ENCODE measurements around the gene OSBP2. TPM values are rescaled to one million over a fixed set of nuclear protein-coding genes. Genes with fewer than 3 reads are reported as not detected.

OSBP2 gene
- total RNA-seq, 1 experiment from 2014 or later = 2.7 TPM

DNA sequence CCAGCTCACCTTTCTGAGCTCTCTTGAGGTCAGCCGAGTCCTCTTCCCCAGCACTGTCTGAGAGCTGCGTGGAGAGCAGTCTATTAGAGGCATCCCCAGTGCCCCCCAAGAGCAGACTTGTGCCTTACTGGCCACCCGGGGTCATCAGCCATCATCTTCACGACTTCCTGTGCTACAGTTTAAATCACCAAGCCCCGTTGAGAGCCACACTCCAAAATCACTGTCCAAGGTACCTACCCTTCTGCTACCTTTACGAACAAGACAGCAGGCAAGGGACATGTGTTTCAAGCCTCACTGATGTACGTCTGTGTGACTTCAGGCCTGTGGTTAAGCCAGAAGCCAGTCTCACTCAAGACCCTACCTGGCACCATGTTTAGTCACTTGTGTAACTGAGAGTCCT lies 238.8 kb downstream of the OSBP2 start:
- DNase-seq (ENCODE audit: low read depth) = no peak

DNA sequence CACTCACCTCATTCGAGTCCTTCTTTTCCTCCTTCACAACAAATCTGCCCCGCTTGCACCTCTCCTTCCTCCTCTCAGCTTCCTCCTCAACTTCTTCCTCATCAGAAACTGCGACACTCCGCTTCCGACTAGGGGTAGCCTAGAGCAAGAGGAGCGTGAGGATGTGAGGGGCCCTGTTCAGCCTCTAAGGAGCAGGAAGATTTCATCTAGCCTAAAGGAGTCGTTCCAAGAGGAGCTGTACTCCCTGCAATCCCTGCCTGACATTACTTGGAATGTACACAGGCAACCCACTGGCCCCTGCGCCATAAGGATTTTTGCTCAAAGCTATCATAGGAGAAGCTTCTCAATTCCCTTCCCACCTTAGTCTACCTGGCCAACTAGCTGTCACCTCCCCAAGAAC lies 239.4 kb downstream of the OSBP2 start:
- no peak for DNase-seq (ENCODE audit: low read depth)

DNA sequence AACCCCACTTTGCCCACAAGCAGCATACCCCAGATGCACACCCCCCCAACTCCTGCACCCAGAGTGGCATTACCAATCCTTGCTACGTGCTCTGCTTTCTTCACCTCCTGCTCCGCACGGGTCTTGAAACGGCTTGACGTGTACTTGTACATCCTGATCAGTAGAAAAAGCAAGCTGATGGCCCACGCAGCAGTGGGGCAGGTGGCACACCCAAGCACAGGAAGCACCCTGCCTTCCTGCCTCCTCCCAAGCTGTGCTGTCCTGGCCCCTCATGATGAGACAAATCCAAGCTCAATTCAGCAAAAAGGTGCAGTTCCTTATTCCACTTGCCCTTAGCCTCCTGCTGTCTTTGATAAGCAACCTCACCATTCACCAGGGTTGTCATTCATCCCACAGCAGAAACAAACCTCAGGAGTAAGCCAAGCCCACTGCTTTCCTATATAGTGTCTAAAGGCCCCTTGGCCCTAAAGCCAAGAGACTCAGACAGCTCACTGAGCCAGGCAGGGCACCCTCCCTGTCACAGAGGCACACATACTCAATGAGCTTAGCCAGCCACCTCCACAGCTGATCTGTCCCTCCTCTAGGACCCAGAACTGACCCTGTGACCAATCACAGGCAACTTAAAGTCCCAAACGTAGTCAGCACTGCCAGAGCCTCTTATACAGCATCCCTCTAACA lies 246.2 kb downstream of the OSBP2 start:
- no peak for DNase-seq (ENCODE audit: low read depth)

DNA sequence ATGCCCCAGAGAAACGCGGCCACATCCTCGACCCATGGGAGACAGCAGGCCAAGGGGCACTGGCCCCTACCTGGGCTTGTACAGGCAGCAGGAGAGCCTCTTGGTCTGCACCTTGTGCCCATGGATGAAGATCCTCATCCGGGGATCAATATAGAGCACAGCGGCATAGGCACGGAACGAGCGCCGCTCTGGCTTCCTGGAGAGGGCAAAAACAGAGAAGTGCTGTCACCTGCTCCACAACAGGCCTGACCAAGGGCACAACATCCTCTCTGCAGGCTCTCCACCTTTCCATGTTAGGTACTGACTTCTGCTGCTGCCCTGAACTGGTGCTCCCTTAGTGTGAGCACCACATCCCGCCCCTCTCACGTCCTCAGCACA lies 246.7 kb downstream of the OSBP2 start:
- no peak for DNase-seq (ENCODE audit: low read depth)

DNA sequence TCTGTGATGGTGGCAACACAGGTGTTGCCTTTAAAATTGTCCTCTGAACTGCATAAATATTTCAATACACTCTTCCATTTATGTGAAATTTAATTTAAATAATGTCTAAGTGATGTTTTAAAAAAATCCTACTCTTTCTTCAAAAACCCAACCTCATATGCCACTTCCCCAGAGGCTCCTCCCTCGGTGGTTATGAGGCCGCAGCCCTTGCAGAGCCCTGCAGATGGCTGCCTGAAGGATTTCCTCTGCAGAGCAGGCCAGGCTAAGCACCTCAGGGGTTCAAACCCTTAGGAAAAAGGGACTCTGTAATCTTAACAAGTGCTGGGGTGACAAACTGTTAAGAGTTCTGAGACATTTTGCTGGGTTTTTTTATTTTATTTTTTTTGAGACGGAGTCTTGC lies 248.7 kb downstream of the OSBP2 start:
- DNase-seq (ENCODE audit: low read depth) = no peak

DNA sequence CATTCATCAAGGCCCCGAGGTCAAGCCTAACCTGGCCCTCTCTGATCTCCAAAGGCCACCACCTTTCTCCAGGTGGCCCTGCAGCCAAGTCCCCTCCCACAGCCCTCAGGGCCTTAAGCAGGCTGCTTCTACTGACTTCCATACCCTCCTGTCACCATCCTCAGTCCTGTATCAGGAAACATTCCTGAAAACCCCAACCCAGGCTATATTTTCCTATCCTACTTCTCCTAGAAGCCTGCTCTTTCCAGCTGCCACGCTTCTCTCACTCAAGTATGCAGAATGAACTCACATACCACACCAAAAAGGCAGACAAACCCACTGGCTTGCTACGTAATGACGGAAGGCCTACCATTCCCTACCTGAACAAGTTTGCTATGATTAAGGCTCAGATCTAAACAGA lies 250.3 kb downstream of the OSBP2 start:
- DNase-seq (ENCODE audit: low read depth) = no peak

DNA sequence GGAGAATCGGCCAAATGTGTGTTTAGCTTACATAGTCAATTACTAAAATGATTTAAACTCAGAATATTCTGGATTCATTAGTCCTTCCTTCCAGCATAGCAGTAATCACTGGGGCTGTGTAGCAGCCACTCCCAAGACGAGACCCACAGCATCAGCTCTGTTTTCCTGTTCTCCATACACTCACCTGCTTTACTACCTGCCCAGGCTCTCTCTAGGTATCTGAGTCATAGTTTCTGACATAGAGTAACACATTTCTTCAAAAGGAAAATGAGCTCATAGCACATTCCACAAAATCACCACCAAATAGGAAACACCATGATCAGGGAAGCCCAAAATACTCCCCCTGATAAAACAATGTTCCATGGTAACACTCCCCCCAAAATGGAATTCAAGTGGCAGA lies 251.0 kb downstream of the OSBP2 start:
- no peak for DNase-seq (ENCODE audit: low read depth)

DNA sequence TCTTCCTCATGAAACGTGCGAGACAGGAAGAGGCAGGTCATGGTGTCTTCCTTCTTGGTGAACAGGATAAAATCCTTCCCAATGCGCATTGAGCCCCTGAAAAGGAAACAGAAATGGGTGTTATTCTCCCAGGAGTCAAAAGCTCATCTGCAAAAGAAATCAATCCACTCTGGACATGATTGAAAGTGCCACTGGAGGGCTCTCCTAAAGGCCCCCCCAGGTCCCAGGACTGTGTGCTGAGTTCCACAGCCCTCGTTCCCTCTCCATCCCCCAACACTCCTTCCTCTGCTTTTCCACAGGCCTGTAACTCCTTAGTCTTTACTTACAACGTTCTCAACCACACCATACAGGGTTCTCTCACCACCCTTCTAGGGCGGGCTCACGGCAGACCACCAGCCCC lies 251.7 kb downstream of the OSBP2 start:
- DNase-seq (ENCODE audit: low read depth) = no peak

DNA sequence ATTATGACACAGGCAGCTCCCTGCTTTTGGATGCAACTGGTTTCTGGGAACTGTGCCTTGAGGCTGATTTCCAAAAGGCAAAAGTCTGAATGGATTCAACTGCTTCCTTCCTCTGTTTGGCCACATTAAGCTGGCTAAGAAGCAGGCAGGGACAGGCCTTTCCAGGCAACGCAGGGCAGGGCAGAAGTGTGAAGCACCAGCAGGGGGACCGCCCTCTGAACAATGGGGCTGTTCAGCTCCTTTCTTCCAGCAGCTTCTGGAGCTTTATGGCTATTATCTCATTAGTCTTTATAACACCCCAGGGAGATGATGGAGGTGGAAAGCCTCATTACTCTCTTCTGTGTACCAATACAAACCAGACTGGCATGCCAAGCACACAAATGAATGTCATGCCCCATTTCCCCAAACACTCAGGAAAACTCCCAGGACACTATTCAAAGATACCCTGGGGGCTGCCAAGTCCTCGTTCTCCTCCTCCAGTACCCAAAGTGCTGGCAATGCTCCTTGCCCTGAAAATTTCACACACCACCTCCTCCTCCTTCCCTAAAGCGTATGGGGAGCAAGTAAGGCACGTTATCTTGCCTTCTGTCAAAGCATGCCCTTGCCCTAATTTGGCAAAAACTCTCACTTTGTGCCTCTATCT lies 252.6 kb downstream of the OSBP2 start:
- DNase-seq (ENCODE audit: low read depth) = no peak

DNA sequence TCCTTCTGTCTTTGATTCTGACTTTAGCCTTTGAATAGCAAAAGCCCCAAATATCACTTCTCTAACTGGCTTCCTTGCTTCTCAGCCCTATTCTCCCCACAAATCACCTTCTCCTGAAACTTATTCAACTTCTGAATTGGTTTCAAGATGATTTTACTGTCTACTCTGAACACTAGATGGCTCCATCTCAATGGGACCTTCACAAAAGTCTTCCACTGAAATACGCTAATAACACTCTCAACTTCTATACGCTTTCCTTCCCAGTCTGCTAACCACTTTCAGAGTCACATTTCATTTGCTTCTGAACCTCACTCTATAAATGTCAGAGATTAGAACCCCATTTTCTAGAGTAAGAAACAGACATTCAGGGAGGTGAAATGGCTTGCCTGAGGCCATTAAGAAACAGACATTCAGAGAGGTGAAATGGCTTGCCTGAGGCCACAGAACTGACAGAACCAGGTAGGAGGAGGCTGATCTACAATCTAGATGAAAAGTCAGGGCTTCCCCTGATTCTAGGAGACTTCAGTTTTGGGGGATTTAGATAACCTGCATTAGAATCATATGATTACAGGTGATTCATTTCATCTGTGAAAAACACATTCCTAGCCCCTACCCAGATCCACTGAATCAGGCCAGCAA lies 253.3 kb downstream of the OSBP2 start:
- DNase-seq (ENCODE audit: low read depth) = peak; percentile 25

DNA sequence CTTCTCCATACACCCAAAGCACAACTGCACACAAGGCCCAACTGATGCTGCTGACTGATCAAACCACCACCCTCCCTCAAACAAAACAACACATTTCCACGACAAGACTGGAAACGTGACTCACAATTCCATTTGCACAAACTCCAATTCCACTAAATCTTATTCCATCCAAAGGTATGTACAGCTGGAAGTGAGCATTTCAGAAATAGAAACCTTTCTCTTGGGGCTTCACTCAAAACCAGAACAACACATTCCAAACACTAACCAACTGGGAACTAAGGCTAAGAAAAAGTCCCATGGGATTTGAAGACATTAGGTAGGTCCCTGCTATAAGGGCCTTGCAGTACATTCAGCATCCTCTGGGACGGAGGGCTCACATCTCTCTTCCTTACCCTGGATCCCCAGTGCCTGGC lies 254.3 kb downstream of the OSBP2 start:
- no peak for DNase-seq (ENCODE audit: low read depth)

DNA sequence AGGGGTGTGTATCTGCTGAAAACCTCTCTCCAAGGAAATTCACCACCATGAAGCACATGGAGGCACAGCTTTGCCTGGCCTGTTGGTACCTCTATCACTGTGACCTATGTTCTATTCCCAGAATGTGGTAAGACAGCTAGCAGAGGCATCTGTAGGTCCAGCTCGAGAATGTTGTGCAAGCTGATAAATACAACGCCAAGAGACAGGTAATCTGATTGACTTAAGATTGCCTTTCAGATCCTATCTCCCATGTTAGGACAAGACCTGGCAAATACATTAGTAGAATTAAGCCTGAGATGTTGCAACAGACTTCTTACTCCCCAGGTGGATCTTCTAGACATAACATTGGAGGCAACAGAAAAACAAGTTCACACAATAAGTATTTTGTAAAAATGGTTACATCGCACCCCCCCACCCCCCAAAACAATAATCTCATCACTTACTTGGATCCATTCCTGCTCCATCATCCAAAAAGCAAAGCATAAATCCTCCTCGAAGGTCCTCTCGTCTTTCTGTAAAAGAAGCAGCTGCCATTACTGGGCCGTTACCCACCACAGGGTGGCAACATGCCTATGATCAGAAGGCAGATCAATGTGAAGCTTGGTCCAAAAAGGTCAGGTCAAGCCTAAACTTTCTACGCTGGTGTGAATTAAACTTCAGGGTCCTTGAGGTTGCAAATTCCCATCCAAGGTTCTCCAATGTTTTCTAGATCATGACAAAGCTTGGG lies 255.4 kb downstream of the OSBP2 start:
- no peak for DNase-seq (ENCODE audit: low read depth)

DNA sequence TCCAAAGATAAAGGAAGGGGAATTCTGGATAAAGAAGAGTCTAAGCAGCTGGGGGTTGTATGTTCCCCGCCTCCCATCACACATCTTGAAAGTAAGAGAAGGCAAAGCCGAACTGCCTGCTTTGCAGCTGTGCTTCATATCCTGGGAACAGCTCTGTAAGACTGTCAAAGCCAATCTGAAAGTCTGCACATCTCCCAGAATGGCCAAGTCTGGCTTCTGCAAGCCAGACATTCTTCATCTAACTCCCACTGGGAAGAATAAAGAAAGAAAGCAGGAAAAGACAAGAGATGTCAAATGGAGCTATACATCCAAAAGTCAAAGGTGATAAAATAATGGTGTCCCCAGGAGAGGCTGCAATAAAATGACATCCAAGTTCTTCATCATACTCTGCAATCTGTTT lies 258.5 kb downstream of the OSBP2 start:
- no peak for DNase-seq (ENCODE audit: low read depth)

DNA sequence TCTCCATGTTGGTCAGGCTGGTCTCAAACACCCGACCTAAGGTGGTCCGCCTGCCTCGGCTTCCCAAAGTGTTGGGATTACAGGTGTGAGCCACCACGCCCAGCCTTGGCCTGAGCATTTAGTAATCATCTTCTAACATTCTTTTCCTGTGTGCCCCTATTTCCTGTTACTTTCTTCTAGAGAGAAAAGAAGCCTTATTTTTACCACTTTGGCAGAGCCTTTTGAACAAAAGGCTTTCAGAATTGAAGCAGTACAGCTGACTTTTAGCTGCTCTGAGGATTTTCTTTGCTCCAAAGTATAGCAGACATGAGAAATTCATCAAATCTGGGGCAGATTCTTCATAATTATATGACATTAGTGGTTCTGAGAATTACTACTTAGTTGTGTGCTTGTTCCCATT lies 260.5 kb downstream of the OSBP2 start:
- no peak for DNase-seq (ENCODE audit: low read depth)

Other genes with a start within 250 kb of the OSBP2 start
- gene SEC14L3, start 222.9 kb upstream of the OSBP2 start, total RNA-seq (2014; rRNA removed; shearing (Covaris generic)) = not detected in 2 replicates
- gene SEC14L4, start 189.2 kb upstream of the OSBP2 start, total RNA-seq (2014; rRNA removed; shearing (Covaris generic)) = not detected in 2 replicates
- not detected in 2 replicates for gene SEC14L6, start 148.1 kb upstream of the OSBP2 start, total RNA-seq (2014; rRNA removed; shearing (Covaris generic))
- gene GAL3ST1, start 120.2 kb upstream of the OSBP2 start, total RNA-seq (2014; rRNA removed; shearing (Covaris generic)) = not detected in 2 replicates
- gene PES1, start 103.0 kb upstream of the OSBP2 start, total RNA-seq (2014; rRNA removed; shearing (Covaris generic)) = 53.1 and 57.9 TPM in 2 replicates
- gene TCN2, start 87.7 kb upstream of the OSBP2 start, total RNA-seq (2014; rRNA removed; shearing (Covaris generic)) = 5.8 and 6.2 TPM in 2 replicates
- gene SLC35E4, start 59.1 kb upstream of the OSBP2 start, total RNA-seq (2014; rRNA removed; shearing (Covaris generic)) = 7.6 and 9.0 TPM in 2 replicates
- gene DUSP18, start 27.0 kb upstream of the OSBP2 start, total RNA-seq (2014; rRNA removed; shearing (Covaris generic)) = 3.8 and 4.6 TPM in 2 replicates